ENCODE measurements around the gene SPEG.

- TF ChIP-seq CTCF (CRISPR knock-in tag; IDR thresholded peaks at IDR 0.05) (peak; percentile 7; the same call in 1 of the 2 replicates), ZNF138 (CRISPR knock-in tag; IDR thresholded peaks at IDR 0.05; ENCODE audit: low read depth) (no peak)
Measured at GRCh38 chr2:219387306-219388120, 47.1 kb upstream of the SPEG start, which contains the start of gene DNPEP.
